ENCODE data around the gene RPL18A. TPM values are rescaled to one million over a fixed set of nuclear protein-coding genes. Genes with fewer than 3 reads are reported as not detected.

The RPL18A gene
- polyA plus RNA-seq, 1 of the 3 experiments (the other 2 are of a cell fraction): 2,695 TPM

DNA sequence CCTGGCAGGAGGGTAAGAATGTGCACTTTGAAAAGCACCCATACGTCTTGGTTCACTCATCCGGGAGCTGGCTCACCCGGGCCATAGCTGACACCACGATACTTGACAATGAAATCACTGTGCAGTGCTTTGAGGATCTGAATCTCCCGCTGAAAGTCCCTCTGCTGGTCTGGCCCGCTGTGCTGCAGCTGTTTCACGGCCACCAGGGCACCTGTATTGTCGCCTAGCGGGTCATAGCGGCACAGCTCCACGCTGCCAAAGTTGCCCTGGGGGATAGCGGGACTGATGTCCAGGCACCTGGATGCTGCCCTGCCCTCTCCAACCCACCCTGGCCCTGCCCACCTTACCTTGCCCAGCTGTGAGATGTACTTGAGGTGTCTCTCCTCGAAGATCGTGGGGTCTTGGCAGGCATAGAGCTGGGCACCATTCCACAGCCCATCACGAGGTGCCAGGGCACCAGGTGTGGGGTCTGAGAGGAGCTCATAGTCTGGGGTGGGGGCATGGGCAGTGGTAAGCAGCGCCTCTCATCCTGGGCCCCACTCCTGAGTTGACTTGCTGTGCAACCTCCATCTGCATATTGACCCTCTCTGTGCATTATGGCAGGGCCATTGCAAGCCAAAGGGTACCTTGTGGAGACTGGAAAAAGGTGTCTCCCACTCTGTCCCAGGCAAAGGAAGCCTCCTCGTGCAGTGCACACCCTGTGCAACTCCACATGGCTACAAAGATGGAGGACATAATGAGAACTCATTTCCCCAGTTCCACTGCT, 27.1 kb upstream of the RPL18A start:
- ChIA-PET CTCF (interaction anchor here (0.7 to 1.1 kb wide), 3 partner anchors 19 to 253 kb away, joined by 3 read pairs; no protein-coding TSS in a partner anchor), POLR2A (no interaction called here)
- no peak for DNase-seq
- H3K4me2 ChIP-seq: no peak overlapping the region
- H3K9ac ChIP-seq: no peak overlapping the region
- TF ChIP-seq EZH2phosphoT487 (IDR thresholded peaks at IDR 0.05; ENCODE audit: borderline replicate concordance, low read depth) (no peak), CTCF (IDR thresholded peaks at IDR 0.05) (no peak), RCOR1 (IDR thresholded peaks at IDR 0.05; ENCODE audit: low read length) (no peak), FOXJ3 (CRISPR knock-in tag; IDR thresholded peaks at IDR 0.05) (no peak), MXI1 (IDR thresholded peaks at IDR 0.05; ENCODE audit: low read depth, low read length) (no peak), TCF12 (IDR thresholded peaks at IDR 0.05) (no peak), SIN3A (IDR thresholded peaks at IDR 0.05; ENCODE audit: borderline replicate concordance, low read depth, low read length) (no peak), ELF1 (IDR thresholded peaks at IDR 0.05) (no peak), FOSL2 (IDR thresholded peaks at IDR 0.05; ENCODE audit: borderline replicate concordance, low read depth) (no peak), FOXM1 (IDR thresholded peaks at IDR 0.05; ENCODE audit: low read depth) (no peak), YY1 (IDR thresholded peaks at IDR 0.05; ENCODE audit: low read depth) (no peak), SMC3 (IDR thresholded peaks at IDR 0.05; ENCODE audit: low read depth, low read length) (no peak), CHD2 (IDR thresholded peaks at IDR 0.05; ENCODE audit: low read length, partially characterized antibody) (no peak)
- TF ChIP-seq, protein P1, sequence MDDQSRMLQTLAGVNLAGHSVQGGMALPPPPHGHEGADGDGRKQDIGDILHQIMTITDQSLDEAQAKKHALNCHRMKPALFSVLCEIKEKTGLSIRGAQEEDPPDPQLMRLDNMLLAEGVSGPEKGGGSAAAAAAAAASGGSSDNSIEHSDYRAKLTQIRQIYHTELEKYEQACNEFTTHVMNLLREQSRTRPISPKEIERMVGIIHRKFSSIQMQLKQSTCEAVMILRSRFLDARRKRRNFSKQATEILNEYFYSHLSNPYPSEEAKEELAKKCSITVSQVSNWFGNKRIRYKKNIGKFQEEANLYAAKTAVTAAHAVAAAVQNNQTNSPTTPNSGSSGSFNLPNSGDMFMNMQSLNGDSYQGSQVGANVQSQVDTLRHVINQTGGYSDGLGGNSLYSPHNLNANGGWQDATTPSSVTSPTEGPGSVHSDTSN (IDR thresholded peaks at IDR 0.05): no peak
- TF ChIP-seq, protein P2, sequence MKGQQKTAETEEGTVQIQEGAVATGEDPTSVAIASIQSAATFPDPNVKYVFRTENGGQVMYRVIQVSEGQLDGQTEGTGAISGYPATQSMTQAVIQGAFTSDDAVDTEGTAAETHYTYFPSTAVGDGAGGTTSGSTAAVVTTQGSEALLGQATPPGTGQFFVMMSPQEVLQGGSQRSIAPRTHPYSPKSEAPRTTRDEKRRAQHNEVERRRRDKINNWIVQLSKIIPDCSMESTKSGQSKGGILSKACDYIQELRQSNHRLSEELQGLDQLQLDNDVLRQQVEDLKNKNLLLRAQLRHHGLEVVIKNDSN (IDR thresholded peaks at IDR 0.05; ENCODE audit: borderline replicate concordance, low read depth): no peak
- TF ChIP-seq, protein P3, sequence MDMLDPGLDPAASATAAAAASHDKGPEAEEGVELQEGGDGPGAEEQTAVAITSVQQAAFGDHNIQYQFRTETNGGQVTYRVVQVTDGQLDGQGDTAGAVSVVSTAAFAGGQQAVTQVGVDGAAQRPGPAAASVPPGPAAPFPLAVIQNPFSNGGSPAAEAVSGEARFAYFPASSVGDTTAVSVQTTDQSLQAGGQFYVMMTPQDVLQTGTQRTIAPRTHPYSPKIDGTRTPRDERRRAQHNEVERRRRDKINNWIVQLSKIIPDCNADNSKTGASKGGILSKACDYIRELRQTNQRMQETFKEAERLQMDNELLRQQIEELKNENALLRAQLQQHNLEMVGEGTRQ (IDR thresholded peaks at IDR 0.05; ENCODE audit: borderline replicate concordance, low read depth, low read length): no peak
- no peaks in the 10 kb centered on the region for H3K9me2 ChIP-seq
- H3K4me1 ChIP-seq (ENCODE audit: control insufficient read depth in 1 of 2, insufficient read depth in 2 of 2, low read depth in 1 of 2, low read length in 1 of 2): peaks cover 0 to 8% of the 10 kb centered on the region in 2 experiments; a peak in 1 of 4 replicates
- no peaks in the 10 kb centered on the region for H3K36me3 ChIP-seq (replicated peaks in 1 of 2; ENCODE audit: control insufficient read depth in 1 of 2, insufficient read depth in 2 of 2, low read length in 1 of 2)
- no peak overlapping the region for H3K27ac ChIP-seq (ENCODE audit: low read depth in 2 of 2, low read length in 1 of 2)
- H4K20me1 ChIP-seq (ENCODE audit: insufficient read depth): no peaks in the 10 kb centered on the region
- no peak overlapping the region for H3K4me3 ChIP-seq (ENCODE audit: low read depth in 2 of 2, low read length in 1 of 2)
- 85% methylated on average over 5 of the region's 17 CpGs for WGBS (ENCODE audit: low lambda C conversion rate)
- H3K9me3 ChIP-seq: no peaks in the 10 kb centered on the region
- H3F3A ChIP-seq (replicated peaks; ENCODE audit: insufficient read depth): peaks cover 3% of the 10 kb centered on the region
- H3K79me2 ChIP-seq (ENCODE audit: insufficient read depth): no peaks in the 10 kb centered on the region
- no peak overlapping the region for H2AFZ ChIP-seq (ENCODE audit: low read depth)
- no peaks in the 10 kb centered on the region for H3K27me3 ChIP-seq (ENCODE audit: insufficient read depth)

All from SK-N-SH (cell line).